Stimulated activated naive CD8-positive, alpha-beta T cell treated with anti-CD3 and anti-CD28 coated beads, Interleukin-15, Interleukin-2, amounts not matched to agents 100 ng/mL and 50 ng/mL, for 24 hours (primary cell): ENCODE results near the gene FAU.

Experiments
- H3K27ac Mint-ChIP-seq: one replicate; pipeline ENCODE4 v1.8.0; 2021; ENCODE audit warnings: mild to moderate bottlenecking, mixed read lengths
- H3K27me3 Mint-ChIP-seq: one replicate; pipeline ENCODE4 v1.8.0; 2021; ENCODE audit warnings: mixed read lengths
- H3K36me3 Mint-ChIP-seq: one replicate; pipeline ENCODE4 v1.8.0; 2021; ENCODE audit warnings: low read depth, mixed read lengths
- H3K4me1 Mint-ChIP-seq: one replicate; pipeline ENCODE4 v1.8.0; 2021; ENCODE audit warnings: low read depth, mixed read lengths
- H3K4me3 Mint-ChIP-seq: one replicate; pipeline ENCODE4 v1.8.0; 2021; ENCODE audit warnings: mild to moderate bottlenecking, mixed read lengths
- H3K9me3 Mint-ChIP-seq: one replicate; pipeline ENCODE4 v1.8.0; 2021; ENCODE audit warnings: mixed read lengths

The FAU gene

DNA sequence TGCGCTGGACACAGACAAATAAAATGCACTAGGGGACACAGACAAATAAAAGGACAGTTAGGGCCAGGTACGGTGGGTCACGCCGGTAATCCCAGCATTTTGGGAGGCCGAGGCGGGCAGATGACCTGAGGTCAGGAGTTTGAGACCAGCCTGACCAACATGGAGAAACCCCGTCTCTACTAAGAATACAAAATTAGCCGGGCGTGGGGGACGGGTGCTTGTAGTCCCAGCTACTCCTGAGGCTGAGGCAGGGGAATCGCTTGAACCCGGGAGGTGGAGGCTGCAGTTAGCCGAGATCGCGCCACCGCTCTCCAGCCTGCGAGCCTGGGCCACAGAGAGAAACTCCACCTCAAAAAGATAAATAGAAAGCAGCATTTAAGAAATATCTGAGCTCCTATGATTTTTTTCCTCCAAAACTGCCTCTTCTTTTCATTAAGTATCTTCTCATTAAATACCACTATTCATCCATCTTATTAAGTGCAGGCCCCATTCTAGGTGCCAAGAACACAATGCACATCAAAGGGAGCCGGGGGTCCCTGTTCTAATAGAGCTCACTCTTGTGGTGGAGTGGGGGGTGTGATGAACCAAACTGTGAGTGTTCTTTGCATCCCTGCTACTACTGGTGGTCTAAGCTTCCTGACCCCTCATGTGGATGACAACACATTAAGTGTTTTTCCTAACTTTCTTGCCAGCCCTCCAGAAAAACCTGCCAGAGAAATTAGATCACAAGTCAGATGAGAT, 3.7 kb downstream of the FAU start:
- H3K4me3 Mint-ChIP-seq: peak overlapping the region; percentile 100
- H3K27me3 Mint-ChIP-seq: no peaks in the 10 kb centered on the region
- peak overlapping the region; percentile 91 for H3K27ac Mint-ChIP-seq
- peaks cover 76% of the 10 kb centered on the region for H3K4me1 Mint-ChIP-seq
- H3K36me3 Mint-ChIP-seq: peaks cover 64% of the 10 kb centered on the region
- no peaks in the 10 kb centered on the region for H3K9me3 Mint-ChIP-seq

DNA sequence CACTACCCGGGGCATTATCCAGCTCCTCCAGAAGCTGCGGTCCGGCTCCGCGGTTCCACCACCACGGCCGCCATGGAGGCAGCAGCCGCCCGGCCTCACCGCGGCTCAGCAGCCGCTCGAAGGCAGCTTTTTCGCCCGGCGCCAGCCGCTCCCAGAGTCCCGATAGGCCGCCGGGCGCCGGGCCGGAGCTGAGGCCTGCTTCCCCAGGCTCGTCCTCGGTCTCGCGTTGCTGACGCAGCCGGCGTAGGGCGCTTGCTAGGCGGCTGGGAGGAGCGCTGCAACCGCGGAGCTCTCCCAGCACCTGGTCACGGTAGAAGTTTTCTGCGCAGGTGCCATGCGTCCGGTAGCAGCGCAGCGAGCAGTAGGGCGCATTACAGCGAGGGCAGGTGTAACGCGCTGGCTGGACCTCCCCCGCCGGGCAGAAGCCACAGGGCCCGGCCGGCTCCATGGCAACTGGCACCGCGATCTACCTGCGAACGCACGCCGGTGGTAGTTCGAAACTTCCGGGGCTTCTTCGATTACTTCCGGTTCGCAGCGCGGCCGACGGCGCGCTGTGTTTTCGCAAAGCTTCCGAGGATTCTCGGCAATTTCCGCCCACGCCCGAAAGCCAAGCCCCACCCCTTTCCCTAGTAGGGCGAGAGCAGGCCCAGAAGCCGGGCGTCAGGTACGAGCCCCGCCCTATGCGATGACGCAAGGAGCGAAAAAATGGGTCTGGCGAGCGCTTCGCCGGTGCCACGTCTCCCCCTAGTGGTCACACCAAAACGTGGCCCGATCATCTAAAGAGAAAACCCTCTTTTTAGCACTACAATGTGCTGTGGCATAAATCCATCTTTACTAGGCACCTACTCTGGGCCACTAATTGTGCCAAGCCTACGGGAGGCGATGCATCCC, 4.5 kb downstream of the FAU start, which contains the start of gene ZNHIT2:
Gene ZNHIT2, minus strand, starts transcription at position 496 of the 891 bp plus-strand sequence. Its CDS starts 48 bp downstream, at position 448.
- peaks cover 64% of the 10 kb centered on the region for H3K36me3 Mint-ChIP-seq
- H3K4me1 Mint-ChIP-seq: peaks cover 75% of the 10 kb centered on the region
- no peaks in the 10 kb centered on the region for H3K27me3 Mint-ChIP-seq
- peak within 1 kb of the TSS; percentile 97 for H3K27ac Mint-ChIP-seq
- H3K4me3 Mint-ChIP-seq: peak within 1 kb of the TSS; percentile 100
- no peaks in the 10 kb centered on the region for H3K9me3 Mint-ChIP-seq

DNA sequence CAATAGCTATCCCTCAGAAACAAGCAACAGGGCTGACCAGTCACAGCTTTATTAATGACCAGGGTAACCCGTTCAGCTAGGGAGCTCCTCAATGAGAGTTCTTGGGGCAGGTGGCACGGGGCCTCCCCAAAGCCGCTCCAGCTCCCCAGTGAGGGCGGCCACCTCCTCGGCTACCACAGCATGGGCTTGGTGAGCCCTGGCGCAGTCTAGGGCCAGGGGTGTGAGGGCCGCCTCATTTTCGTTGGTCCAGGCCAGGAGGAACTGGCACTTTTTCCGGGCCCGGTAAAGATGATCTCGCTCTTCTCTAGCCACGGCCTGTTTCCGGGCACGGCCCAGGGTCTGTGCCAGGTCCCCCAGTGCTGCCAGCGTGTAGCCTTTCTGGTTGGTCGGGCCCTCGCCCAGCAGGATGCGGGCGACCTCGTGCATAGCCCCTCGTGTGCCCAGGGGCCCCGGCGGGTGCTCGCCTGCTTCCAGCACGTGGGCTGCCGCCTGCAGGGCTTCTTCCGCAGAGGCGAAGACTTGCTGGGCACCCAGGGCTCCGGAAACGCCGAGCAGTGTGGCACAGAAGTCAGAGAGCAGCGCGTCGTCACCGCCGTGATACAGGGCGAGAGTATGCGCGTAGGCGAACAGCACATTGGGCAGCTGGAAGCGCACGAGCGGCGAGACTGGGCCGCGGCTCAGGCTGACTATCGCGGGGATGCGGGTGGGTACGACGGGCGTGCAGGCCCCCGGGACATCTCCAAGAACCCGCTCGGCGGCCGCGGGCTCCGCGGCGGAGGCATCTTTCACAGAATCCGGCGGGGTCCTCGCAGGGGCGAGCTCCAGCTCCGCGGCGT, 5.3 kb downstream of the FAU start:
- no peaks in the 10 kb centered on the region for H3K9me3 Mint-ChIP-seq
- peaks cover 75% of the 10 kb centered on the region for H3K4me1 Mint-ChIP-seq
- H3K27me3 Mint-ChIP-seq: no peaks in the 10 kb centered on the region
- peak overlapping the region; percentile 97 for H3K27ac Mint-ChIP-seq
- H3K4me3 Mint-ChIP-seq: peak overlapping the region; percentile 91
- H3K36me3 Mint-ChIP-seq: peaks cover 56% of the 10 kb centered on the region

DNA sequence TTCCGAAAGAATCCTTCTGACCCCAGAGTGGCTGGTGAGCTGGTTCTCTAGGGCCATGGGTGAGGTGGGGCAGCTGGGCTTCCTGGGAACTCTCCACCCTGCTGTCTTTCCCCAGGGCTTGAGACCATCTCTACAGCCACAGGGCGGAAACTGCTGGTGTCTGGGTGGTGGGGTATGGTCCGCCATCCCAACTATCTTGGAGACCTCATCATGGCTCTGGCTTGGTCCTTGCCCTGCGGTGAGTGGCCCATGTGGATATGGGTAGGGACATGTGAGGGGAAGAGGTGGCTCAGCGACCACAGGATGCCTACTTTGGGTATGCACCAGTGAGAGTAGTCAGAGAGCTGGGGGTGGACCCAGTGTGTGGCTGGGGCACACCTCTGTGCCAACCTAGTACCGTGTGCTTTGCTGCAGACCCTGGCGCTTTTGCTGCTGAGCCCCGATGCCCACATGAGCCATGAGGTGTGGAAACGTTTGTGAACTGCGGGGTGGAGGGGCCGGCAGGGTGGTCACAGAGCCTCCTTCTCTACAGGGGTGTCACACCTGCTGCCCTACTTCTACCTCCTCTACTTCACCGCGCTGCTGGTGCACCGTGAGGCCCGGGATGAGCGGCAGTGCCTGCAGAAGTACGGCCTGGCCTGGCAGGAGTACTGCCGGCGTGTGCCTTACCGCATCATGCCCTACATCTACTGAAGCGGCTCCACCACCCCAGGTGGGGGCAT, 6.4 kb downstream of the FAU start:
- H3K36me3 Mint-ChIP-seq: peaks cover 45% of the 10 kb centered on the region
- H3K27ac Mint-ChIP-seq: peak overlapping the region; percentile 97
- H3K9me3 Mint-ChIP-seq: no peaks in the 10 kb centered on the region
- peaks cover 76% of the 10 kb centered on the region for H3K4me1 Mint-ChIP-seq
- H3K4me3 Mint-ChIP-seq: peak overlapping the region; percentile 91
- no peaks in the 10 kb centered on the region for H3K27me3 Mint-ChIP-seq

DNA sequence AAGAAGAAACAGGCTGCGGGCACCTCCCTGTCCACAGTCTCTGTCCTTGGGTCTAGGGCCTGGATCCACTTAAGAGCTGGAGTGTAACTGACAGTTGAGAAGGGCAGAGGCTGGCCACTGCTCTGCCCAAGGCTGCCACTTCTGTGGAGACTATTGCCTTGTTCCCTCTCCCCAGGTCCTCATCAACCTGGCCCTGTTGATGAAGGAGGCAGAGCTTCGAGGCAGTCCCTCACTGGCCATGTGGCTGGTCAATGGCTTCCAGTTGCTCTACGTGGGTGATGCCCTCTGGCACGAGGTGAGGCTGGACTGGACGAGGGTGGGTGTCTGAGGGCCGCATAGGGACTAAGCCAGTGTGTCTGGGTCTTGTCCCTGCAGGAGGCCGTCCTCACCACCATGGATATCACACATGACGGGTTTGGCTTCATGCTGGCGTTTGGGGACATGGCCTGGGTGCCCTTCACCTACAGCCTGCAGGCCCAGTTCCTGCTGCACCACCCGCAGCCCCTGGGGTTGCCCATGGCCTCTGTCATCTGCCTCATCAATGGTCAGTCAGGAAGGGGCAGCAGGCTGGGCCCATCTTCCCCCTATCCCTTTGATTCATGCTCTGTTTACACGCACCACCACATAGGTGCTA, 7.3 kb downstream of the FAU start:
- no peak overlapping the region for H3K4me3 Mint-ChIP-seq
- no peaks in the 10 kb centered on the region for H3K9me3 Mint-ChIP-seq
- H3K36me3 Mint-ChIP-seq: peaks cover 36% of the 10 kb centered on the region
- H3K27me3 Mint-ChIP-seq: no peaks in the 10 kb centered on the region
- H3K4me1 Mint-ChIP-seq: peaks cover 72% of the 10 kb centered on the region
- peak overlapping the region; percentile 63 for H3K27ac Mint-ChIP-seq

DNA sequence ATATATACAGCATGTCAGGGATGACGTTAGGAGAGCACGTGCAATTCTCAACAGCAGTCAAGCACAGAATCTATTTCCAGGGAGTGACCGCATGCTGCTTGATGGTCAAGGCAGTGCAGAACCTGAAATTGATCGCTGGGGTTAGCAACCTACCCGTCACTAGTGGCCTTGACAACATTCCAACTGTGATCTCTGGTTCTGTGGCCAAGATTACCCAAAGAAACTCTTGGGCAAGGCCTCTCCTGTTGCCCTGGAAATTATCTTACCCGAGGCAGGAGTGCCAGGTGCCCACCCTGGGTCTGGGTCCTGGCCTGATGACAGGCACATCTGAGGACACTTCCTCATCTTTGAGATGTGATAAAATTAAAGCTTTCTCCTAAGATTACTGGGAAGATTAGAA, 8.1 kb downstream of the FAU start:
- Mint-ChIP-seq H3K9me3 (no peaks in the 10 kb centered on the region), H3K4me1 (peaks cover 68% of the 10 kb centered on the region), H3K36me3 (peaks cover 31% of the 10 kb centered on the region), H3K4me3 (peak overlapping the region; percentile 84), H3K27ac (peak overlapping the region; percentile 83), H3K27me3 (no peaks in the 10 kb centered on the region)

DNA sequence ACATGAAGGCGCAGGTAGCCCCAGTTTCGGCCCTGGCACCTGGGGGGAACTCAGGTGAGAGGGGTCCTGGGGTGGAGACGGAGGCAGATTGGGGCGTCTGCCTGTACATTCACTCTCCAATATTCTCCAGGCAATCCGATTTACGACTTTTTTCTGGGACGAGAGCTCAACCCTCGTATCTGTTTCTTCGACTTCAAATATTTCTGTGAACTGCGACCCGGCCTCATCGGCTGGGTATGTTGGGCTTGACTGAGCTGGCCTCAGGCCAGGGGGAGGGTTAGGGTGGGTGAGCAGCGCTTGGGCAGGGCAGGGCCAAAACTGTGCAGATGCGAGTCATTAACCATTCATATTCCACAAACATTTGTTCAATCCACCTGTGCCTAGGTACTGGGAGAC, 8.6 kb downstream of the FAU start:
- Mint-ChIP-seq H3K36me3 (peaks cover 26% of the 10 kb centered on the region), H3K4me1 (peaks cover 63% of the 10 kb centered on the region), H3K27me3 (no peaks in the 10 kb centered on the region), H3K27ac (peak overlapping the region; percentile 83), H3K4me3 (peak overlapping the region; percentile 84), H3K9me3 (no peaks in the 10 kb centered on the region)

DNA sequence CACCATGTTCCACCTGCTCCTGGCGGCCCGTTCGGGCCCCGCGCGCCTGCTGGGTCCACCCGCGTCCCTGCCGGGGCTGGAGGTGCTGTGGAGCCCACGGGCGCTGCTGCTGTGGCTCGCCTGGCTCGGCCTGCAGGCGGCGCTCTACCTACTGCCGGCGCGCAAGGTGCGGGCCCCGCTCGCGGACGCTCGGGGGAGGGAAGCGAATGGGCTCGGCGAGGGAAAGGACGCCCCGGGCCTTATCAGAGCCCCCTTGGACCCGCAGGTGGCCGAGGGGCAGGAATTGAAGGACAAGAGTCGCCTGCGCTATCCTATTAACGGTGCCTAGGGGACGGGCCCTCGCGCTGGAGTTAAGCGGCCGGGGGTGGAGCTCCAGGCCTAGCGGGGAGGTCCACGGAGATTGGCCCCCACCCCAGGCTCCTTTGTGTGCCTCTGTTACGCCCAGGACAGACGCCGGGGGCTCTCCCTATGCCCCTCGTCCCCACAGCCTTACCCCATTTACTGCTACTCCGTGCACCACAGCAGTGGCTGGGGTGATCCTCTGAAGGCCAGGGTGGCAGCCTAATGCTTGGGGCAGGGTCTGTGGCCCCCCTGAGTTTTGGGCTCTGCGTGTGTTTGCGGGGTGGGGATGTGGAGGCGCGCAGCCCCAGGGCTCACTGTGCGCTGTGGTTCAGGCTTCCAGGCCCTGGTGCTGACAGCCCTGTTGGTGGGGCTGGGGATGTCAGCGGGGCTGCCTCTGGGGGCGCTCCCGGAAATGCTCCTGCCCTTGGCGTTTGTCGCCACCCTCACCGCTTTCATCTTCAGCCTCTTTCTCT, 9.2 kb downstream of the FAU start:
- no peaks in the 10 kb centered on the region for H3K9me3 Mint-ChIP-seq
- H3K27me3 Mint-ChIP-seq: no peaks in the 10 kb centered on the region
- peaks cover 20% of the 10 kb centered on the region for H3K36me3 Mint-ChIP-seq
- H3K4me1 Mint-ChIP-seq: peaks cover 58% of the 10 kb centered on the region
- H3K4me3 Mint-ChIP-seq: peak overlapping the region; percentile 84
- H3K27ac Mint-ChIP-seq: peak overlapping the region; percentile 83

DNA sequence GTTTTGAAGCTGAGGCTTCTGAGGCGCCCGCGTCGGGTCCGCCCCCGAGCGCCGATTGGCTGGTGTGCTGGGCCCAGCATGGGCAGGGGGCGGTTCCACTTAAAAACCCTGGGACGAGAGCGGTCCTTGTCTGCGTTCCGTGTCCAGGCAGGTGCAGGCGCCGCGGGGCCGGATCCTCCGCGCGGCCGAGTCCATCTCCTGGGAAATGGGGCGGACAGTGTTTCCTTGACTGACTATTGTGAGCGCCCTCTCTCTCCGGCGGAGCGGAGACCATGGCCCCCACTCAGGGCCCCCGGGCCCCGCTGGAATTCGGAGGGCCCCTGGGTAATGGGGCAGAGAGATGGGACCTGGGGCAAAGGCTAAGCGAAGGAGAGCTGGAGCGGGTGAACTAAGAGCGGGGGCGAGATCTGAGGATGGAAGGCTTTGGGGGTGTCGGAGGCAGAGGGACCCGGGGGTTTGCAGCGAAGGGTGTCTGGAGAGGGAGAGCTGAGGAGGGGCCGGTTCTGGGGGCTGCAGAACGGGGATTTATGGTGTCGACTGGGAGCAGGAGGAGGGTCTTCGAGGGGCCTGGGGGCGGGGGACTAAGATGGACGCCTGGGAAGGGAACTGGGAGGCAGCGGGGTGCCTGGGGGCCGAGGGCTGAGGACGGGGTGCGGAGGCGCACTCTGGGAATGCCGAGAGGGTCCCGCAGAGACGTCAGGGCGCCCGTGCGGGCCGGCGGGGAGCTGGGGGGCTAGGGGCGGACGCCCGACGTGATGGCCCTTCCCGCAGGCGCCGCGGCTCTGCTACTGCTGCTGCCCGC, 10.0 kb downstream of the FAU start, which contains the start of gene TM7SF2:
Gene TM7SF2, plus strand, starts transcription at position 129 of the 802 bp plus-strand sequence. Its CDS starts 144 bp downstream, at position 273.
- Mint-ChIP-seq H3K27ac (peak within 1 kb of the TSS; percentile 83), H3K4me3 (peak within 1 kb of the TSS; percentile 84), H3K36me3 (peaks cover 16% of the 10 kb centered on the region), H3K4me1 (peaks cover 55% of the 10 kb centered on the region), H3K9me3 (no peaks in the 10 kb centered on the region), H3K27me3 (no peaks in the 10 kb centered on the region)

DNA sequence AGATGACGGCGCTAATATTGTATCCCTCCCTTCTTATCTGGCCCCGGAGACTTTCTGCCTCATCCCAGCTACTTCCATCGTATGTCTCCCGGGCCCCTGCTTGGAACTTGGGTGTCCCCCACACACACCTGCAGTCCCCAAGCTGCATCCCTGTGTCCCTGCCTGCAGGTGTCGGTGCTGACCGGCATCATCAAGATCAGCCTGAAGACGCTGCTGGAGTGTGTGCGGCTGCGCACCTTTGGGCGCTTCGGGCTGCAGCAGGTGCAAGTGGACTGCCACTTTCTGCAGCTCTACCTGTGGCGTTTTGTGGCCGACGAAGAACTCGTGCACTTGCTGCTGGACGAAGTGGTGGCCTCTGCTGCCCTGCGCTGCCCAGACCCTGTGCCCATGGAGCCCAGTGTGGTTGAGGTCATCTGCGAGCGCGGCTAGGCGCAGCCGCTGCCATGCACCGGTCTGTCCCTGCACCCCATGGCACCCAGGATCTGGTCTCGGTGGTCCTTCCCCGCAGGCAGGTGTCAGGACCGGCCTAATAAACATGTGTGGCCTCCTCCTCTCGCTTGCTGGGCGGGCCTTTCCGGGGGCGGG, 10.7 kb downstream of the FAU start:
- no peaks in the 10 kb centered on the region for H3K9me3 Mint-ChIP-seq
- H3K27me3 Mint-ChIP-seq: no peaks in the 10 kb centered on the region
- H3K4me1 Mint-ChIP-seq: peaks cover 49% of the 10 kb centered on the region
- H3K4me3 Mint-ChIP-seq: peak overlapping the region; percentile 84
- H3K27ac Mint-ChIP-seq: peak overlapping the region; percentile 79
- peaks cover 15% of the 10 kb centered on the region for H3K36me3 Mint-ChIP-seq

DNA sequence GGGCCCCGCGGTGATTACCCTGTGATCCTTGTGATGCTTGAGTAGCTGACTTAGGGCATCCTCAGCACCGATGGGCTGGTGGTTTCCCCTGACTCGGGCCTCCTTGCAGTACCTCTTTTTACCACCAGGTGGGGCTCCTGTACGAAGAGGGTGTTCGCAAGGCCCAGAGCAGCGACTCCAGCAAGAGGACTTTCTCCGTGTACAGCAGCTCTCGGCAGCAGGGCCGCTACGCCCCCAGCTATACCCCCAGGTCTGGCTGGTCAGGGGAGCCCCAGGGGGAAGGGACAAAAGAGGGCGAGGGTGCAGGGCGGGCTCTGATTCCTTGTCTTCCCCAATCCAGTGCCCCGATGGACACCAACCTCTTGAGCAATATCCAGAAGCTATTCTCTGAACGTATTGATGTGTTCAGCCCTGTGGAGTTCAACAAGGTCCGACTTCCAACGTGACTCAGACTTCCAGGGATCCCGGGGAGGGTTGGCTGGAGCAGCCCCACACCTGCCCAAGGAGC, 11.5 kb downstream of the FAU start:
- Mint-ChIP-seq H3K27me3 (no peaks in the 10 kb centered on the region), H3K4me3 (peak overlapping the region; percentile 5), H3K4me1 (peaks cover 44% of the 10 kb centered on the region), H3K36me3 (peaks cover 15% of the 10 kb centered on the region), H3K27ac (no peak overlapping the region), H3K9me3 (no peaks in the 10 kb centered on the region)
